ENCODE data around the gene COL9A1. TPM values are rescaled to one million over a fixed set of nuclear protein-coding genes. Genes with fewer than 3 reads are reported as not detected.

COL9A1 gene
- total and polyA plus RNA-seq, 9 of the 15 experiments (the other 6 are each of a cell fraction or from before 2014, with no cell fraction given), result 0.01 to 0.13 (median 0.06) TPM; not detected in 1

DNA sequence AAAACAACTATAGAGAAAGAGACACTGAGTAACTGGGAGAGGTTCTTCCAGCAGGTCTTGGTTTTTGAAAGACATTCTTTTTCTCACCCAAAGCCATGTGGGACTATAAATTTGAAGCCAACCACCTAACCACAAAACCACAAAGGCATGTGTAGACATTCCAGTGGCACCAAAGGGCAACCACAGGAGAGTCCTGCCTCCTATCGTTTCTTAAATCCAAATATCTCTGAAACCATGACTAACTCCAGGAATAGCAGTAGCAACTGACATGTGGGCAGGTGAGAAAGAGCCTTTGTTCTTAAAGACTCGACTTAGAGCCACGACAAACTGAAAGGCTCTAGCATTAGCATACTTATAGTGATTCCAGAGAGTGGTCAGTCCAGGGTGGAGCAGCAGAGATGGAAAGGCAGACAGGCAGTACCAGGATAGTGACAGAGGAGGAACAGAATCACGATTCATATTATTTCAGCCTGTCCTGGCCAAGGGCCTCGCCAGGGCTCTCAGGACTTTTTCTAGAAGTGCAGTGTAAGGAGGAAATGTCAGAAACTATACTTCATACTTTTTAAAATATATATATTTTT is 9.4 kb upstream of the COL9A1 start (continued):
- no peak for TF ChIP-seq VEZF1 (CRISPR knock-in tag; IDR thresholded peaks at IDR 0.05)
- no peak for TF ChIP-seq ZC3H4 (CRISPR knock-in tag; IDR thresholded peaks at IDR 0.05; ENCODE audit: borderline replicate concordance)
- no peak for TF ChIP-seq ZNF384 (IDR thresholded peaks at IDR 0.05; ENCODE audit: low read depth, low read length)
- TF ChIP-seq, protein P1, sequence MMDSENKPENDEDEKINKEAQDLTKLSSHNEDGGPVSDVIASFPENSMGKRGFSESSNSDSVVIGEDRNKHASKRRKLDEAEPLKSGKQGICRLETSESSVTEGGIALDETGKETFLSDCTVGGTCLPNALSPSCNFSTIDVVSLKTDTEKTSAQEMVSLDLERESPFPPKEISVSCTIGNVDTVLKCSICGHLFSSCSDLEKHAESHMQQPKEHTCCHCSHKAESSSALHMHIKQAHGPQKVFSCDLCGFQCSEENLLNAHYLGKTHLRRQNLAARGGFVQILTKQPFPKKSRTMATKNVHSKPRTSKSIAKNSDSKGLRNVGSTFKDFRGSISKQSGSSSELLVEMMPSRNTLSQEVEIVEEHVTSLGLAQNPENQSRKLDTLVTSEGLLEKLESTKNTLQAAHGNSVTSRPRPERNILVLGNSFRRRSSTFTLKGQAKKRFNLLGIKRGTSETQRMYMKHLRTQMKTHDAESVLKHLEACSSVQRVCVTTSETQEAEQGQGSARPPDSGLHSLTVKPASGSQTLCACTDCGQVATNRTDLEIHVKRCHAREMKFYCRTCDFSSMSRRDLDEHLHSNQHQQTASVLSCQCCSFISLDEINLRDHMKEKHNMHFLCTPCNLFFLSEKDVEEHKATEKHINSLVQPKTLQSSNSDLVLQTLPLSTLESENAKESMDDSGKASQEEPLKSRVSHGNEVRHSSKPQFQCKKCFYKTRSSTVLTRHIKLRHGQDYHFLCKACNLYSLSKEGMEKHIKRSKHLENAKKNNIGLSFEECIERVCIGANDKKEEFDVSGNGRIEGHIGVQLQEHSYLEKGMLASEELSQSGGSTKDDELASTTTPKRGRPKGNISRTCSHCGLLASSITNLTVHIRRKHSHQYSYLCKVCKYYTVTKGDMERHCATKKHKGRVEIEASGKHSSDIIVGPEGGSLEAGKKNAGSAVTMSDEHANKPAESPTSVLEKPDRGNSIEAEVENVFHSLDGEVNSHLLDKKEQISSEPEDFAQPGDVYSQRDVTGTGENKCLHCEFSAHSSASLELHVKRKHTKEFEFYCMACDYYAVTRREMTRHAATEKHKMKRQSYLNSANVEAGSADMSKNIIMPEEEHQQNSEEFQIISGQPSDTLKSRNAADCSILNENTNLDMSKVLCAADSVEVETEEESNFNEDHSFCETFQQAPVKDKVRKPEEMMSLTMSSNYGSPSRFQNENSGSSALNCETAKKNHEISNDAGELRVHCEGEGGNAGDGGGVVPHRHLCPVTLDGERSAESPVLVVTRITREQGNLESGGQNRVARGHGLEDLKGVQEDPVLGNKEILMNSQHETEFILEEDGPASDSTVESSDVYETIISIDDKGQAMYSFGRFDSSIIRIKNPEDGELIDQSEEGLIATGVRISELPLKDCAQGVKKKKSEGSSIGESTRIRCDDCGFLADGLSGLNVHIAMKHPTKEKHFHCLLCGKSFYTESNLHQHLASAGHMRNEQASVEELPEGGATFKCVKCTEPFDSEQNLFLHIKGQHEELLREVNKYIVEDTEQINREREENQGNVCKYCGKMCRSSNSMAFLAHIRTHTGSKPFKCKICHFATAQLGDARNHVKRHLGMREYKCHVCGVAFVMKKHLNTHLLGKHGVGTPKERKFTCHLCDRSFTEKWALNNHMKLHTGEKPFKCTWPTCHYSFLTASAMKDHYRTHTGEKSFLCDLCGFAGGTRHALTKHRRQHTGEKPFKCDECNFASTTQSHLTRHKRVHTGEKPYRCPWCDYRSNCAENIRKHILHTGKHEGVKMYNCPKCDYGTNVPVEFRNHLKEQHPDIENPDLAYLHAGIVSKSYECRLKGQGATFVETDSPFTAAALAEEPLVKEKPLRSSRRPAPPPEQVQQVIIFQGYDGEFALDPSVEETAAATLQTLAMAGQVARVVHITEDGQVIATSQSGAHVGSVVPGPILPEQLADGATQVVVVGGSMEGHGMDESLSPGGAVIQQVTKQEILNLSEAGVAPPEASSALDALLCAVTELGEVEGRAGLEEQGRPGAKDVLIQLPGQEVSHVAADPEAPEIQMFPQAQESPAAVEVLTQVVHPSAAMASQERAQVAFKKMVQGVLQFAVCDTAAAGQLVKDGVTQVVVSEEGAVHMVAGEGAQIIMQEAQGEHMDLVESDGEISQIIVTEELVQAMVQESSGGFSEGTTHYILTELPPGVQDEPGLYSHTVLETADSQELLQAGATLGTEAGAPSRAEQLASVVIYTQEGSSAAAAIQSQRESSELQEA (IDR thresholded peaks at IDR 0.05; ENCODE audit: low read depth), result no peak
- TF ChIP-seq ZNF408 (CRISPR knock-in tag; IDR thresholded peaks at IDR 0.05; ENCODE audit: low read depth), result no peak
- peak; percentile 92 for TF ChIP-seq L3MBTL2 (IDR thresholded peaks at IDR 0.05)
- no peak for TF ChIP-seq NFE2 (IDR thresholded peaks at IDR 0.05; ENCODE audit: low read depth)
- TF ChIP-seq ETS1 (conservative IDR thresholded peaks at IDR 0.05; ENCODE audit: control insufficient read depth, low read depth, low read length), result no peak
- no peak for TF ChIP-seq GTF2E2 (tag; IDR thresholded peaks at IDR 0.05)
- no peak for TF ChIP-seq MCM5 (IDR thresholded peaks at IDR 0.05; ENCODE audit: low read depth)
- TF ChIP-seq SRSF9 (IDR thresholded peaks at IDR 0.05; ENCODE audit: borderline replicate concordance, low read depth, low read length), result no peak
- TF ChIP-seq GATA2 (CRISPR knock-in tag; IDR thresholded peaks at IDR 0.05), result no peak
- TF ChIP-seq SRF (CRISPR knock-in tag; IDR thresholded peaks at IDR 0.05), result peak in 1 of 2 experiments; percentile 66; a peak in 1 of 4 replicates
- TF ChIP-seq CEBPB (tag; IDR thresholded peaks at IDR 0.05), result no peak

Data from K562 (cell line).